ENCODE data around the gene ZNF579.

ZNF579 gene

DNA sequence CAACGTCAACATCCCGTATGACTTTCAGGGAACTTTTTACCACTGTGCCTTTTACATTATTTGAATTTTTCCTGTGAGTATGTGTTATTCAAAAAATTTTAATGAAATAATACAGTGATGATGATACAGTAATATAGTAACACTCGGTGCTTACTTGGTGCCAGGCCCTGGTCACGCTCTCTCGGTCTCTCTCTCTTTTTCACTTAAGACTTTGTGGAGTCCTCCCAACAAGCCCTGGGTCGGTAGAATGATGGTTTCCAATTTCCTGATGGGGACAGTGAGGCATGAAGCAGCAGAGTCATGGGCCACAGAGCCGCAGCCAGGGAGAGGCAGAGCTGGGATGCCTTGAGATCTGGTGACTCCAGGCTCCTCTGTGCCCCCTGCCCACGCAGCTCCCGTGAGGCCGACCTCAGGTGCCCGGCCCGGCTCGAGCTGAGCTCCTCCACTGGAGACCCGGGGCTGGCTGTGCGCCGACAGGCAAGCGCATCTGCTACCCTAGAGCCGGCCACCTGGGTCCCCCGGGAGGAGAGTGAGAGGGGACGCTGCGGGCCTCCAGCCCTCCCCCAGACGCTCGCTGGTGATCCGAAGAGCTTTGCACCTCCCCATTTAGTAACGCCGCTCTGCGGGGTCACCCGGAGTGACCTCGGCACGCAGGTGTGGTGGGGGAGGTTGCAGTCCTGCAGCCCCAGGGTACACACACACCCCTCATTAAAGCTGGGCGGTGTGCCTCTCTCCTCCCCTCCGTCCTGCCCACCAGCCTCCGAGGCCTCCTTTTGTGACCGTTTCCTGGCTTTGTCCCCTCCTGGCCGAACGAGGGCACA lies 30.9 kb downstream of the ZNF579 start:
- peak; percentile 73 for DNase-seq
- in situ Hi-C loops (cut with HindIII; ENCODE audit: low pct_ligation_motif_present, low pct_unique_long_range_greater_than_20kb, low sequenced_read_pairs) = no loop called here

DNA sequence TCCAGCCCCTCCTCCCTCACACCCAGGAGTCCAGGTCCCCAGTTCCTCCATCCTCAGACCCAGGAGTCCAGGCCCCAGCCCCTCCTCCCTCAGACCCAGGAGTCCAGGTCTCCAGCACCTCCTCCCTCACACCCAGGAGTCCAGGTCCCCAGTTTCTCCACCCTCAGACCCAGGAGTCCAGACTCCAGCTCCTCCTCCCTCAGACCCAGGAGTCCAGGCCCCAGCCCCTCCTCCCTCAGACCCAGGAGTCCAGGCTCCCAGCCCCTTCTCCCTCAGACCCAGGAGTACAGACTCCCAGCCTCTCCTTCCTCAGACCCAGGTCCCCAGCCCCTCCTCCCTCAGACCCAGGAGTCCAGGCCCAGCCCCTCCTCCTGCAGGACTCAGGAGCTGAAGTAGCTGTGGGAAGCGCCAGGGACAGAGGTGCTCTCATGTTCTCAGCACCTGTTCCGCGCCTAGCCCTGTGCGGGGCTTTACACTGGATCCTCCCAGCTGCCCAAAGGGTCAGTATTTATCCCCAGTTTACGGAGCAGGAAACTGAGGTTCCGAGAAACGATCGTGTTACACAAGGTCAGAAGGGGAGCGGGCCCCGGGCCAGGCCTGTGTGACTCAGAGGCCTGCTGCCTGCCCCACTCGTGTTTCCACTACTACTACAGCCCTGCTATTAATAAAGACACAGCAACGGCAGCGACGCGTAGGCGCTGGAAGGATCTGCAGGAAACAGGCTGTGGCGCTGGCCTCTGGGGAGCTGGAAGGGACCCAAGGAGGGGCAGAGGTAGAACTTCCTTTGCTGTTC lies 33.6 kb downstream of the ZNF579 start:
- in situ Hi-C loops (cut with HindIII; ENCODE audit: low pct_ligation_motif_present, low pct_unique_long_range_greater_than_20kb, low sequenced_read_pairs) = no loop called here
- peak; percentile 65 for DNase-seq

DNA sequence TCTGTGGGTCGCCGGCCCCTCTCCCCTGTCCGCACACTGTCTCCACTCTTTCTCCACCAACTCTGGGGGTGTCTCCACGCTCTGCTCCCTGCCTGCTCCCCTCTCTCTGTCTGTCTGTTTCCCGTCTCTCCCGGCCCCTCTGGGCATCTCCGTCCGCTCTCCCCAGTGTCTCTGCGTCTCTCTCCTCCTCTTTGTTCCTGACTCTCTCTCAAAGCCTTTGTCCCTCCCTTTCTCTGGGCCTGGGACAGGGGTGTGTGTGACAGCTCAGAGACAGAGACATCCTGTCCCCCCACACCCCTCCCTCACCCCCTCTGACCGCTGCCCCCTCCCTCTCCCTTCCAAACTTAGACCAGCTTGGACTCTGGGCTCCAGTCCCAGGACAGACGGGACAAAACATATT lies 34.6 kb downstream of the ZNF579 start:
- in situ Hi-C loops (cut with HindIII; ENCODE audit: low pct_ligation_motif_present, low pct_unique_long_range_greater_than_20kb, low sequenced_read_pairs) = no loop called here
- no peak for DNase-seq

DNA sequence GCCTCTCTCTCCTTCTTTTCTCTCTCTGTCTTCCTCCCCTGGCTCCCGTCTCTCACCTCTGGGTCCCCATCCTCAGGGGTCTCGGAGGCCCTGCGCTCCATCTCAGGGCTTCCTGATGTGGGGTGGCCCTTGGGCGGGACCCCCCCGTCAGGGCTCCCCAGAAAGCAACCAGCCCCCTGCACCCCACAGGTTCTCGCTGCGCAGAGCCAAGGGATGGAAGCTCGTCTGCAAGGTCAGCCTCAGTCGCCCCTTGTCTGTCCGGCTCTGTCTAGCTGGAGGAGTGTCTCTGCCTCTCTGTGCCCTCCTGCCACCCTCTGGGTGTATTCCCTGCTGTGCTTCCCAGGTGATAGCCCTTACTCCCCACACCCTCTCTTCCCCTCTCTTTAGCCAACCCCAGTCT lies 35.2 kb downstream of the ZNF579 start, which contains the start of gene SBK3:
TSS of gene SBK3 (minus strand) at position 101 of the 400 bp plus-strand sequence. CDS start at position 101, 0 bp downstream.
- no peak for DNase-seq
- in situ Hi-C loops (cut with HindIII; ENCODE audit: low pct_ligation_motif_present, low pct_unique_long_range_greater_than_20kb, low sequenced_read_pairs) = no loop called here

DNA sequence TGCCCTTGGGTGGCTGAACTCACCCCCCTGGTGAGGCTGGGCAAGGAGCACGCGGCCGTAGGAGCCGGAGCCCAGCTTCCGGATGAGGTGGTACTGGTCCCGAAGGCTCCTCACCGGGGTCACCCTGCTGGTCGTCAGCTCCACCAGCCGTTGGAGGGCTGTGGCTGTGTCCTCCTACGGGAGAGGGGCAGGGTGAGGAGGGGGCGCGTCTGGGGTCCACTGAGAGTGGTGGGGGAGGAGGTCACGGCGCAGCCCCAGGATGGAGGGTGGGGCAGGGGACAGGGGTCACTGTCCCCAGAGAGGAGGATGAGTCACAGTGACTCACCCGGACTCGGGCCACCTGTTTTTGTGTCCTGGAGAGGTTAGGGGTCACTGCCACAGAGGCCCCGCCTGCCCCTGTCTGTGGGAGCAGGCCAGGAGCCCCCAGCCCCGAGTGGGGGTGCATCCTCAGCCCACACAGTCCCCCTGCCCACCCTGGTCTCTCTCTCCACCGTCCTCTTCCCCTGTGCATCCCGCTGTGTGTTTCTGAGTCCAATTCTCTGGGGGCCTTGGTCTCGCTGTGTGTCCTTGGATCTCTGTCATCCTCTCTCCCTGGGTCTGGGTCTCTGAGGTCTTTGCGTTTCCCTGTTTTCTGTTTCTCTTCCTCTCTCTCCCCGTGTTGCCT lies 35.7 kb downstream of the ZNF579 start:
- no peak for DNase-seq
- in situ Hi-C loops (cut with HindIII; ENCODE audit: low pct_ligation_motif_present, low pct_unique_long_range_greater_than_20kb, low sequenced_read_pairs) = no loop called here

DNA sequence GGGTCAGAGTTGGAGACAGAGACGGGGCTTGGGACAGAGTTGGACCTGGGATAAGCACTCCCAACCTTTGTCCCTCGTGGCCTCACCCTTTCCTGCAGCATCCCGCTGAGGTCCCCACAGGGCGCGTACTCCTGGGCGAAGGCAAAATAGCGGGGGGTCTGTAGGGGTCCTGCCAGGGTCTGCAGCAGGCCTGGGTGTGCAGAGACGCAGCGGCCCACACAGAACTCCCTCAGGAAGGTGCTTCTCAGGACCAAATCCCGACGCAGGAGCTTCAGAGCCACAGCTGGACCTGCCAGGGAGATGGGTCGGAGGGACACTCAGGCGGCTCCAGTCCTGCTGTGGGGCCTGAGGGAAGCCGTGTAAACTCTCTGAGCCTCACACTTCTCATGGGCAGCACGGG lies 36.6 kb downstream of the ZNF579 start:
- DNase-seq = no peak

DNA sequence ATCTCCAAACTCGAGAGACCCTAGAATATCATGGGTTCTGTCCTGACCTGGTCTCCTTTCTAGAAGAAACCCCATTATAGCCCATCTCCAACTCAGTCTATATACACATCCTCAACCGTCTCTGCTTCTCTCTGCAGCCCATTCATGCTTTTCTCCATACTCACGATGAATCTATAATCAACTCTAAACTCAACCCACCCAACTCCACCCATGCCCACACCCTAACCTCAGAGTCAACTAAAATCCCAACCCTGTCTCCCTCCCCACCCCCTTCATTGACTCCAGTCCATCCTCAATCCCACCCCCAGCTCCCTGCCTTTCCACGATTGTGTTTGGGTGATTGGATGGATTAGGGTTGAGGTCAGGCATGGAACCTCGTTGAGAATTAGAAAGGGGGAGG lies 37.1 kb downstream of the ZNF579 start:
- in situ Hi-C loops (cut with HindIII; ENCODE audit: low pct_ligation_motif_present, low pct_unique_long_range_greater_than_20kb, low sequenced_read_pairs) = no loop called here

More for the DNA sequence above, 36.6 kb downstream of the ZNF579 start:
- in situ Hi-C loops (cut with HindIII; ENCODE audit: low pct_ligation_motif_present, low pct_unique_long_range_greater_than_20kb, low sequenced_read_pairs) = no loop called here

DNA sequence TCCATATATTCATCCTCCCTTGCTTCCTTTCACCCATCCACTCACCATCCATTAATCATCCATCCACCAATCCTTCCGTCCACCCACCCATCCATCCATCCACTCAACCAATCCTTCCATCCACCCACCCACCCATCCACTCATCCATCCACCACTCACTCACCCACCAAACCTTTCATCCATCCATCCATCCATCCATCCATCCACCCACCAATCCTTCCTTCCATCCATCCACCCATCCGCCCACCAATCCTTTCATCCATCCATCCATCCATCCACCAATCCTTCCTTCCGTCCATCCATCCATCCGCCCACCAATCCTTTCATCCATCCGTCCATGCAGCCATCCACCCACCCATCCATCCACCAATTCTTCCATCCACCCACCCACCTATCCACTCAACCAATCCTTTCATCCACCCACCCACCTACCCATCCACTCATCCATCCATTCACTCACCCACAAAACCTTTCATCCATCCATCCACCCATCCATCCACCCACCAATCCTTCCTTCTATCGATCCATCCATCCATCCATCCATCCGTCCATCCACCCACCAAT lies 38.3 kb downstream of the ZNF579 start:
- in situ Hi-C loops (cut with HindIII; ENCODE audit: low pct_ligation_motif_present, low pct_unique_long_range_greater_than_20kb, low sequenced_read_pairs) = no loop called here
- no peak for DNase-seq

More for the DNA sequence above, 37.1 kb downstream of the ZNF579 start:
- DNase-seq = no peak

DNA sequence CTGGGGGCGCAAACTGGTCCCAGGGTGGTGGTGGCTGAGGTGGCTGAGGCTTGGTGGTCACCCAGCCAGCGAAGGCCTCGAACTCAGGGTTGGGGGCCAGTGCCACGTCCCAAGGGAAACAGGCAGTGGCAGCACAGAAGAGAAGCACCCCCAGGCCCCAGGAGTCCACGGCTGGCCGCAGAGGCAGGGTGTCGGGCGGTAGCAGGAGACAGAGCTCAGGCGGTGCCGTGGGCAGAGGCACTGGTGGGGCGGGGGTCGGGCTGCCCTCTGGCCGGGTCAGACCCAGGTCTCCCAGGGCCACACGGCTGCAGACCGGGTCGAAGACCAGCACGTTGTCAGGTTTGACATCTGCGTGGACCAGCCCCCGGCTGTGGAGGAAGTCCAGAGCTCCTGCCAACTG lies 39.6 kb downstream of the ZNF579 start:
- no peak for DNase-seq
- in situ Hi-C loops (cut with HindIII; ENCODE audit: low pct_ligation_motif_present, low pct_unique_long_range_greater_than_20kb, low sequenced_read_pairs) = no loop called here

DNA sequence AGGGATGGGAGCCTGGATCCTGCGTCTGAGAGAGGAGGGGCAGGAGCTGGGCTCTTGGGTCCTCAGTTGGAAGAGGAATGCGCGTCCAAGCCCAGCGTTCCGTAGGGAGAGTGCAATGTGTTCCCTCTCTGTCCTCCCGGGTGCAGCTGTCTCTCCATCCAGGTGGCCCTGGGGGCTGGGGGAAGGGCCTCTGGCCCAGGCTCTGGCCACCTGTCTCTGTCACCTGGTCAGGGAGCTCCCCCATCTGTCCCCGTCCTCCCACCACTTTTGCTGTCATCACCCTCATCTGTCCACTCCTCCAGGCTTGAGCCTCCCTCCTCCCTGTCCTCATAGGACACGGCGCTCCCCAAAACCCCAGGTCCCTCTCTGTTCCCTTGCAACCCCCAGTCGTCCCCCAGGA lies 40.0 kb downstream of the ZNF579 start:
- DNase-seq = no peak
- in situ Hi-C loops (cut with HindIII; ENCODE audit: low pct_ligation_motif_present, low pct_unique_long_range_greater_than_20kb, low sequenced_read_pairs) = no loop called here

DNA sequence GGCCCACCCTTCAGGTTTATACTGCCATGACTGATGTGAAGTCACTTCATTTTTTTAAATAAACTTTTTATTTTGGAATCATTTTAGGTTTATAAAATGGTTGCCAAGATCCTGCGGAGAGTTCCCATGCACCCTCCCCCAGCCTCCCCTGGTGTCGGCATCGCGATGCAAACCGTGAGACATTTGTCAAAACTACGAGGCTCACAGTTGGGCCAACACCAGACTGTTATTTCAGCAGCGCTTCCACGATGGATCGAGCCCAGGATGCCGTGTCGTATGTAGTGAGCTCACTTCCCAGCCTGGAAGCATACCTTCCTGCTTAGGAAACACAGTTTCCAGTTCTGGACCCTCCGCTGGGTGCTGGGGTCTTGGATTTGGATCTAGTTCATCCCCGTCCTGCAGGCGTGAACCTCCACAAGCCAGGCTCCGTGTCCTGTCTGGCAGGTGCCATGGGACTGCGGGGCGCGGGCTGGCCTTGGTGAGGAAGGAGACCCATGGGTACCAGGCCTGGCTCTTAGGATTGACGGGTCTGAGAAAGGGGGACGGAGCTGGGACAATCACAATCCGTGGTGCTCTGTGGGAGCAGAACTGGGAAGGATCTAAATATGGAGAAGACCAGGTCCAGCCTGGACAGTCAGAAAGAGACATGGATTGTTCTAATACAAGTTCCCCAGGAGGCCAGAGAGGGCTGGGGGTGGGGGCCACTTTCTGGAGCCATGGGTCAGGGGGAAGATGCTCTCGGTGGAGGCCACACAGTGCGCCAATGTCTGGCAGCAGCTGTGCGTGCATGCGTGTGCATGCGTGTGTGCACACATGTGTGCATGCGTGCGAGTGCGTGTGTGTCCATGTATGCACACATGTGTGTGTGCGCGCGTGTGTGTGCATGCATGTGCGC lies 41.3 kb downstream of the ZNF579 start:
- no peak for DNase-seq
- in situ Hi-C loops (cut with HindIII; ENCODE audit: low pct_ligation_motif_present, low pct_unique_long_range_greater_than_20kb, low sequenced_read_pairs) = no loop called here

DNA sequence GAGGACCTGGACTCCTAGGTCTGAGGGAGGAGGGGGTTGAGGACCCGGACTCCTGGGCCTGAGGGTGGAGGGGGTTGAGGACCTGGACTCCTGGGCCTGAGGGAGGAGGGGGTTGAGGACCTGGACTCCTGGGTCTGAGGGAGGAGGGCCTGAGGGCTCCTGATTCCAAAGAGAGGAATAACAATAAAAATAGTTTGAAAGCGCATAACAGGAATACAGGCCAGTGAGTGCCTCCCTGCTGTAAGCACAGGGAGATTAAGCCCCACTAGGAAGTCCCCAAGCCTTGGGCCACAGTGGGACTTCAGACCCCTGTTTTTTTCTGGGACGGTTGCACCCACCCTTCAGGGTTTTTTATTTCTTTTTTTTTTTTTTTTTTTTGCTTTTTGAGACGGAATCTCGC lies 42.5 kb downstream of the ZNF579 start:
- DNase-seq = no peak

DNA sequence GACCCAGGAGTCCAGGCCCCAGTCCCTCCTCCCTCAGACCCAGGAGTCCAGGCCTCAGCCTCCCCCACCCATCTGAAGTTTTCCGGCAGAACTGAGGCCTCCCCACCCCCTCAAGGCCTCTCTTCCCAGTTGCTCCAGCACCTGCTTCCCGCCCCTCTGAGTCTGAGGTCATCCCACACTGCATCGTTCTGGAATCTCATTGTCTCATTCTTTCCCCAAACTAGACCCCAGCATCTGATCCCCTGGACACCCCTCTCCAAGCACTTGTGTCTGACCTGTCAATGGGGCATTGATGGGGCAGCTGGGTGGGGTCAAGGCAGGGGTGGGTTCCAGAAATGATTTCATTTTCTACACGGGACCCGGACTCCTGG lies 42.9 kb downstream of the ZNF579 start:
- peak; percentile 9 for DNase-seq
- in situ Hi-C loops (cut with HindIII; ENCODE audit: low pct_ligation_motif_present, low pct_unique_long_range_greater_than_20kb, low sequenced_read_pairs) = no loop called here

More for the DNA sequence above, 42.5 kb downstream of the ZNF579 start:
- in situ Hi-C loops (cut with HindIII; ENCODE audit: low pct_ligation_motif_present, low pct_unique_long_range_greater_than_20kb, low sequenced_read_pairs) = no loop called here

DNA sequence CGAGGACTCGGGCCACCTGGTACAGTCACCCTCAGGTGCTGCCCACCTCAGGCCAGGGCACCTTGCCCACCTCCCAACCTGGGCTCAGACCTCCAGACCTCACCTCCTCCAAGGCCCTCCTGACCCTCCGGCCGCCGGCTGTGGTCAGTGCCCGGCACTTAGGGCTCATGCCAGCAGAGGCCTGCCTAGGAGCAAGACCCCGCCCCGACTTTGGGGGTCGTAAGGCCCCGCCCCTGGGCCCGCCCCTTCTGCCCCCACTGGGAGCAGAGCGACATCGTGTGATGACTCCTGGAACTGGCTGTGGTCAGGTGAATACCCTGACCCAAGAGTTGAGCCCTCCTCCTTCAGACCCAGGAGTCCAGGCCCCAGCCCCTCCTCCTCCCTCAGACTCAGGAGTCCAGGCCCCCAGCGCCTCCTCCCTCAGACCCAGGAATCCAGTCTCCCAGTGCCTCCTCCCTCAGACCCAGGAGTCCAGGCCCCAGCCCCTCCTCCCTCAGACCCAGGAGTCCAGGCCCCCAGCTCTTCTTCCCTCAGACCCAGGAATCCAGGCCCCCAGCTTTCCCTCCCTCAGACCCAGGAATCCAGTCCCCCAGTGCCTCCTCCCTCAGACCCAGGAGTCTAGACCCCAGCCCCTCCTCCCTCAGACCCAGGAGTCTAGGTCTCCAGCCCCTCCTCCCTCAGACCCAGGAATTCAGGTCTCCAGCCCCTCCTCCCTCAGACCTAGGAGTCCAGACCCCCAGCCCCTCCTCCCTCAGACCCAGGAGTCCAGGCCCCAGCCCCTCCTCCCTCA lies 43.5 kb downstream of the ZNF579 start, which contains the start of gene SBK2:
TSS of gene SBK2 (minus strand) at position 183 of the 790 bp plus-strand sequence. CDS start 839 bp downstream, outside the sequence.
- peak; percentile 20 for DNase-seq
- in situ Hi-C loops (cut with HindIII; ENCODE audit: low pct_ligation_motif_present, low pct_unique_long_range_greater_than_20kb, low sequenced_read_pairs) = no loop called here

DNA sequence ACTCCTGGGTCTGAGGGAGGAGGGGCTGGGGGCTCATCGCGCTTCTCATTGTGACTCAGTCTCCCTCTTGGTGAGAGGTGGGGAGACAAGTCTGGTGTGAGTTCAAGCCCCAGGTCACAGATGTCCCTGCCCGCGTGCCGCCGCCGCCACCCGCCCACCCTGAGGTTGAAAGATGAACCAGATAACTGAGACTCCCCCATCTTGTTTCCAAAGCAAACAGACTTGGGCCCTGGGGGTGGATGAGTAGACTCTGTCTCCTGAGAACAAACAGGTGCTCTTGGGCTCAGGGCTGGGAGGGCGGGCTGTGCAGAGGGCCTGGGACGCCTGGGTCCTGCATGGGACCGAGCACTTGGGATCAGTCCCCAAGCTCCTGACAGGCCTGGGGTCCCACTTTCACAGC lies 44.3 kb downstream of the ZNF579 start:
- DNase-seq = no peak
- in situ Hi-C loops (cut with HindIII; ENCODE audit: low pct_ligation_motif_present, low pct_unique_long_range_greater_than_20kb, low sequenced_read_pairs) = no loop called here

DNA sequence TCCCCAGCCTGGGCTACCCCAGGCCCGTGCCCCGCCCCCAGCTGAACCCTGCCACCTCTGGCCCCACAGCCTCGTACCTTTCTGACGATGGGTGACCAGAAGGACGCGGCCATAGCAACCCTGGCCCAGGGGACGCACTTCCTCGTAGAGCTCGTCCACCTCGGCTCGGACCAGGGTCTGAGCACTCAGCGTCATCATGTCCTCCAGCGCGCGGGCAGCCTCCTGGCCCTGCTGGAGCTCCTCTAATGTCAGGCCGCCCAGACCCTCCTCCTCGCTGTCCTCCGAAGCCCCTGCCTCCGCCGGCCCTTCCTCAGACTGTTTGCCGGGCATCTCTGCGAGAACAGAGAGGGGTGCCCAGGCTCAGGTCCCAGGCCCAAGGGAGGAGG lies 44.7 kb downstream of the ZNF579 start:
- in situ Hi-C loops (cut with HindIII; ENCODE audit: low pct_ligation_motif_present, low pct_unique_long_range_greater_than_20kb, low sequenced_read_pairs) = no loop called here

More for the DNA sequence above, 44.7 kb downstream of the ZNF579 start:
- DNase-seq = no peak

Measured in ACHN (cell line).